Medulla oblongata (tissue), 1 donor: ENCODE measurements around the gene TMEM59L.

Experiments
- DNase-seq: peaks from one replicate; pipeline ENCODE4 v3.0.0-alpha.2; 2015; ENCODE audit errors: extremely low spot score

The TMEM59L gene

DNA sequence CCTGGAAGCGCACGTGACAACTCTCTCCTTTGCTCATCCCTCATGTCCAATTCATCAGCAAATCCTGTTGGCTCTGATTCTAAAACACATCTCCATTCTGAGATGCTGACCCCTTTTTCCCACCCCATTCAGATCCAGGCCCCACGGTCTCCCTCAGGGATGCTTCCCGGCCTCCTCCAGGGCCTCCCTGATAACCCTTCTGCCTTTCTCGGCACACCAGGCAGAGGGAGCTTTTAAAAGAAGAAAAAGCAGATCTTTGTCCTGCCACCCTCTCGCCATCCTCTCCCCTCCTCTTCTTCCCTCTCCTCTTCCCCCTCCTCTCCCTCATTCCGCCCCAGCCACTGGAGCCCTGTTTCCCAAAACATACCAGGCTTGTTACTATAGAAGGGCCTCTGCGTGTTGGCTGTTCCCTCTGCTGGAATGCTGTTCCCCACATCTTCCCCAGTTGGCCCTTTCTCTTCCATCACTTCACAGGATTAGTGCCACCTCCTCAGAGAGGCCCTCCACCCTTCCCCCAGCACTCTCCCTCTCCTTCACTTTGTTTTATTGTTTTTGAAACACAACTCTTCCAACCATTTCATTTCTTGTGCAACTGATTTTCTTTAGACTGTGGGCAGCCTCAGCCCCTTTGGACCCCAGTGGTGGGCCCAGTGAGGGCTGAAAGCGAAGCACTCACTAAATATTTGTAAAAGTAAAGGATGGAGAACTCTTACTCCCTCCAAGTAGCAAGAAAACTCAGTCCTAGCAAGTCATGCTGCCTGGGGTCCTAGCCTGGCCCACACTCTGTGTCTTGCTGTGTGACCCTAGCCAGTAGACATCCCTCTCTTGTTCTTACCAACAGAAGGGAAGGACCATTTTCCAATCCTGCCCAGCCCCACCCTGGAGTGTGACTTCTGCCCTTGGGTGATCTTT, 3.6 kb upstream of the TMEM59L start:
- DNase-seq = no peak

DNA sequence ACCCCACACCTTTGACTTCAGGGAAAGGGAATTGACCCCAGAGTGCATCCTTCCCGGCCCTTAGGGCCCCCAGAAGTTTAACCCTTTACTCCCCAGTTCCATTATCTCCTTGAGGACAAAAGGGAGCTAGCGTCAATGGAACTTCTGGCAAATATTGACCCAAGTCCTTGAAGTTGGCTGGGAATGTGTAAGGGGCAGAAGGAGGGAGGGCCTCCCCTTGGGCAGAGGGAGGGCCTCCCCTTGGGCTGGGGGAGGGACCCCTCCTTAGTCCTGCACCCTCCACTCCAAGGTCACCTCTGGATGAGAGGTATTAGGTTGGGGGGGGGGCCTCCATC, 3.0 kb upstream of the TMEM59L start:
- no peak for DNase-seq

DNA sequence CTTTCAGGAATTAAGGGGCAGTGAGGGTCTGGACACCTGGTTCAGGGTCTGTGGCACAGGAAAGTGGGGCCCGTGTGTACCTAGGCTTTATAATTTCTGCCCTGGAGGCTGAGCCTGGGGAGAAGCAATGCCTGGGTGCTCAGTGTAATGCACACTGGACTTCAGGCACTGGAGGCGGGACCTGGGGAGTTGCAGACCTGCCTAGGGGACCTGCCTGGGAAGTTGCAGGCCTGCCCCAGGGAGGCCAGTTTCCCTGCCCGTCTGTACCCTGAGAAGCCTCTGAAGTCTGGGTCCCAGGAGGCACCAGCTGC, 2.5 kb upstream of the TMEM59L start:
- DNase-seq = no peak

DNA sequence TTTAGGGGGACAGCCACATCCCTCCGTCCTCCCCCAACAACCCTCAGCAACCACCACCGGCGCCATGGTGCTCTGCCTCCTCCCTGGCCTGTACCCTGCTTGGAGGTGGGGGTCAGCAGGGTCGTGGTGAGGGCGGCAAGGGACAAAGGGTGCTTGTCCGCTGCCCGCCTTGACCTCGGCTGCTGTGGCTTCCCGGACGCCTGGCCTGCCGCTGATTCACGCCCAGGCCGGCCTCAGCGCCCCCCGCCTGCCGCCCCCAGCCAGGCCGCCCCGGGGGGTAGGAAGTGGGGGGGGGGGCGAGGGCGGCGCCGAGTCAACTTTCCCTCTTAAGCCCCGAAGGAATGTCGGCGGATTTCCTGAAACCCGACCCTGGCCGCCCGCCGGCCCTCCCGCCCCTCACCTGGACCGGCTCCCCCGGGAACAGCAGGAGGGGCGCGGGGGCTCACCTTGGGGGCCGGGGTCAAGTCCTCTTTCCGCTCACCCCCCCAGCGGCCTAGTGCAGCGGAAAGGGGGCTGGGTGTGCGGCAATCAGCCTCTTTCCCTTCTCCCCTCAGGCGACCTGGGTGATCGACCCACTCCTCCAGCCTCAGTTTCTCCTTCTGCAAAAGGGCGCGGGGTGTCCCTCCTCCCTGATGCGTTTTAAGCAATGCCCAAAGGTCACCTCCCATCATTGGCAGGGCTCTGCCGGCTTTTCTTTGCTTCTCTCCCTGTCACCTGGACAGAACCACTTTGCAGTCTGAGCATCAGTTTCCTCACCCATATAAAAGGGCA, 1.9 kb upstream of the TMEM59L start:
- DNase-seq = no peak

DNA sequence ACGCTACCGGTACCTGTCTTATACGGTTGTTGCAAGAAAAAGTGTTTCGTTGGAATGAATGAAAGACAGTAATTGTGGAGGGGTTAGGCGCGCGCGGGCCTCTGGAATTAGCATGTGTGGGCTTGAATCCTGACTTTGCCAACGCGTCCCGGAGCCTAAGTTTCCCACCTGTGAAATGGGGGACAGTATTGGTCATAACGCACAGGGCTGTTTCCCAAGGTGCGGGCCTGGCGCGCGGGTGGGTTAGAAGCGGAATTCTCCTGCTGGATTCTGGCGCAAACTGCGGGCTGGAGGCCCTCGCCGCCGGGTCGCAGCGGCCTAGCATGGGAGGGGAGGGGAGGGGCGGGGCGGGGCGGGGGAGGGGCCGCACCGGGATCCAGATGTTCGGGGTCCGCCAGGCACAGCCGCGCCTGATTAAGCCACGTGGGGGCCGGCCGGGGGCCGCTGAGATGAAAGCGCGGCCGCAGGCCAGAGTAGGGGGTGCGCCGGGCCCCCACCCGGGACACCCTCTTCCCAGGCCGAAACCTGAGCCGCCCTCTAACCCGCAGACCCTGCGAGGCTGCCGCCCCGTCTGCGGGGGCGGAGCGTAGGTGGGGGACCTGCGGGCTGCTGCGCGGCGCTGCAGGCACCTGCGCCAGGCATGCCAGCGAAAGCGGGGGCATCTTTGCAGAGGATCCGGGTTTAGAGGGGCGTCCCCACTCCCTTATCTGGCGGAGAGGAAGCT, 1.2 kb upstream of the TMEM59L start:
- DNase-seq = no peak

DNA sequence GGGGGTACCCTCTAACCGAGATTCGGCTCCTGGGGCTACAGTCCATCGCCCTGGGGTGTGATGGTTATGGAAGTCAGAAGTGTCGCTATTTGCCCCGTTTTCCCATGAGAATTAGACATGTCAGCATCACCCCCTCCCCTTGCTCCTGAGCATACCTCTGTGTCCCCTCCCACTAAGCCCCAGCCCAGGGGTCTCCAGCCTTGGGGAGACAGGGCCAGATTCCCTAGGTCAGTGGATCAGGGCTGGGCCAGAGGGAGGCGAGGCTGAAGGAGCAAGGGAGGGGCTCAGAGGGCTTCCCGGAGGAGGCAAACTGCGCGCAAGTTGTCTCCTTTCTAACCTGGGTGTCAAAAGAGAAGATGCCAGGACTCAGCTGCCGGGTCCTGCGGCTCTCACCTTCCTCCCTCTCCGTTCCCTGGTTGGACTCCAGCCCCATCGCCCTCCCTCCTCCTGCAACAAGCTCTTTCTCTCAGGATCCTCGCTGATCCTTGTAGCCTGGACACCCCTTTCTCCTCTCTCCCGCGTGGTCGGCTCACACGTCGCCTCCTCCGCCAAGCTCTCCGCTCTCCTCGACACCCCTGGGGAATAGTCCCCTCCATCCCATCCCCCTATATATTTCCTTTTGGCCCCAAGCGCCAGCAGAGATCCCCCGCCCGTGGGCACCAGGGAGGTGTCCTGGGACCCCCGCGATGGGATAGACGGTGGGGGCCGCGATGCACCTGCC, 459 bp upstream of the TMEM59L start:
- DNase-seq = no peak

DNA sequence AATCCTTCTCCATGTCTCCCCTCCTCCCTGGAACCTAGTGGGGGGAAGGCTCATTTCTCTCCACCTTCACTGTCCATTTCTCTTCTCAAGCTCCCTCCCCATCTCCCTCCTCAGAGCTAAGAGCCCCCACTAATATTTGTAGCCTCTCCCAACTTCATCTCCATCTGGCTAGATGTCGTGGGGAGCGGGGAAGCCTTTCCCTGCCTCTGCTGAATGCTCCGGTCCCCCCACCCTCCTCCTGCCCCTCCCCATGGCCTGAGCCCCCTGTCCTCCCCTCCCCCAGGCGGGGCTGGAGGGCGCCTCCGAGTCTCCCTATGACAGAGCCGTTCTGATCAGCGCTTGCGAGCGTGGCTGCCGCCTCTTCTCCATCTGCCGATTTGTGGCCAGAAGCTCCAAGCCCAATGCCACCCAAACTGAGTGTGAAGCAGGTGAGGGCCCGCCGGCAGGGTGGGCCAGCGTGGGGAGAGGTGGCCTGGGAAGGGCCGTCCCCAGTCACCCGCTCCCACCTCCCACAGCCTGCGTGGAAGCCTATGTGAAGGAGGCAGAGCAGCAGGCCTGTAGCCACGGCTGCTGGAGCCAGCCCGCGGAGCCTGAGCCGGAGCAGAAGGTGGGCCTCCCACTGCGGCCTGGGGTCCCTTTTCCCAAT, 1.0 kb downstream of the TMEM59L start:
- DNase-seq = no peak

DNA sequence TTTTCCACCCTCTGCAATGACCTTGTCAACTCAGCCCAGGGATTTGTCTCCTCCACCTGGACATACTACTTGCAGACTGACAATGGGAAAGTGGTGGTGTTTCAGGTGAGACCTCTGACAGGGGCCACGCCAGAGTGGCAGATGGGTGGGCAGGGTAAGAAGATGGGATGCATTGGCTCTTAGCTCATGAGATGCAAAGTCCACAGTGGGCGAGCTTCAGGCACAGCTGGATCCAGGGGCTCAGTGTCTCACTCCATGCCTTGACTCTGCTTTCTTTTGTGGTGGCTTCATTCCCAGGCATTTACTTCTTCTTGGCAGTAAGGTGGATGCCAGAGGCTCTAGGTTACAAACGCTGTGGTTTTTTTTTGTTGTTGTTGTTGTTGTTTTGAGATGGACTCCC, 3.4 kb downstream of the TMEM59L start:
- DNase-seq = no peak

DNA sequence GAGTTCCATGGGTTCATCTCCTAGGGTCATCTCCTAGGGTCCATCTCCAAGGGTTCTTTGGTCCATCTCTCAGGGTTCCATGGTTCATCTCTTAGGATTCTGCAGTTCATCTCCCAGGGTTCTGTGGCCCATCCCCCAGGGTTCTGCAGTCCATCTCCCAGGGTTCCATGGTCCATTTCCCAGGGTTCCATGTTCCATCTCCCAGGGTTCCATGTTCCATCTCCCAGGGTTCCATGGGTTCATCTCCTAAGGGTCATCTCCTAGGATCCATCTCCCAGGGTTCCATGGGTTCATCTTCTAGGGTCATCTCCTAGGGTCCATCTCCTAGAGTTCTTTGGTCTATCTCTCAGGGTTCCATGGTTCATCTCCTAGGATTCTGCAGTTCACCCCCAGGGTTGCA, 4.9 kb downstream of the TMEM59L start:
- DNase-seq = no peak

DNA sequence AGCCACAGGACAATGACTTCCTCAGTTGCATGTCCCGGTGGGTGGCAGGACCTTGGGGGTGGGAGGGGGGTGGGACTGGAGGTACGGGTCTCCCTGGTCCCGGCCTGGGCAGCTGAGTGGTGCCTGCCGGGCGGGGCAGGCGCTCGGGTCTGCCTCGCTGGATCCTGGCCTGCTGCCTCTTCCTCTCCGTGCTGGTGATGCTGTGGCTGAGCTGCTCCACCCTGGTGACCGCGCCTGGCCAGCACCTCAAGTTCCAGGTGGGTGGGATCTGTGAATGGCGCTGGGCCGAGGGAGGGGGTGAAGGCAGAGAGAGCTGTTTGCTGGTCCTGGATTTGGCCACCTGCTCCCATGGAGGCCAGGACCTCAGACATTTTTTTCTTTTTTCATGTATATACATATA, 5.6 kb downstream of the TMEM59L start:
- DNase-seq = no peak

DNA sequence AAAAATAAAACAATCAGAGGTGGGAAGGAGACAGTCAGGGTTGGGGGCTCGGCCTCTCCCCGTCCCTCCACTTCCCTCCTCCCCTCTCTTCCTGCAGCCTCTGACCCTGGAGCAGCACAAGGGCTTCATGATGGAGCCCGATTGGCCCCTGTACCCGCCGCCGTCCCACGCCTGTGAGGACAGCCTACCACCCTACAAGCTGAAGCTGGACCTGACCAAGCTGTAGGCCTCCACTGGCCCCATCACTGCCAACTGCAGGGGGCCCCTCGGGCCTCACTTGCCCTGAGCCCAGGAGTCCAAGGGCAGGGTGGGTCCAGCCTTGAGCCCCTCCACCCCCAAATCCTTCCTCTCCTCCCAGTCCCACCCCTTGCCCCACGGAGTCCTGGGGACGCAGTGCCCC, 7.6 kb downstream of the TMEM59L start:
- no peak for DNase-seq

DNA sequence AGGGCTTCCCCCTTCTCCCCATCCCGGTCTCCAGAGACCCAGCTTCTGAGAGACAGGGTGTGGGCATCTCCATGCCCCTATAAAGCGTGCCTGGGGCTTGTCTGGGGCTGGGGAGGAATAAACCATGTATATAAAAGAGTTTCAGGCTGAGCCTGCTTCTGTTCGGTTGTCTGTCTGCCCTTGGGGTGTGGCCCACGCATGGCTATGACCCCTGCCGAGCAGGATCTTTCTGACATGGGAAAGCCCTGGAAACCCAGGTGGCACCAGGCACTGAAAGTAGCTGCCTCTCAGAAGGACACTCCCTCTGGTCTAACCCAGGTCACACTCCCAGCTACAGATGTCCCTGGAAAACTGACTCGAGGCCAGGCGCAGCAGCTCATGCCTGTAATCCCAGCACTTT, 8.2 kb downstream of the TMEM59L start:
- no peak for DNase-seq

DNA sequence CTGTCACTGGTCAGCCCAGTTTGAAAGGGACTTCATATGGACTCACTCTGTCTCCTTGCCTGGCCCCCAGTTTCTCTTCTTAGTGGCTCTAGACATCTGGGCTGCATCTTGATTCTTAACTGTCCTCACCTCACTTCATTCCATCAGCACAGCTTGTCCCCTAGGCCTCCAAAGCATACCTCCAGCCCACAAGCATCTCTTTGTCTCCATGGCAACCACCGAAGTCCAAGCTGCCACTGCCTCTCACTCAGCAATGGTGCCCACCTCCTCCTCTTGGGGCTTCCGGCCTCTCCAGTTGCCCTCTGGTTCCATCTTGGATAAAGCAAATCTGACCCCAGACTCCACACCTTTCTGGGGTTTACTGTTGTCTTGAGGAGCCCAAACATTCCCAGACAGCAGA, 14.2 kb downstream of the TMEM59L start:
- no peak for DNase-seq

DNA sequence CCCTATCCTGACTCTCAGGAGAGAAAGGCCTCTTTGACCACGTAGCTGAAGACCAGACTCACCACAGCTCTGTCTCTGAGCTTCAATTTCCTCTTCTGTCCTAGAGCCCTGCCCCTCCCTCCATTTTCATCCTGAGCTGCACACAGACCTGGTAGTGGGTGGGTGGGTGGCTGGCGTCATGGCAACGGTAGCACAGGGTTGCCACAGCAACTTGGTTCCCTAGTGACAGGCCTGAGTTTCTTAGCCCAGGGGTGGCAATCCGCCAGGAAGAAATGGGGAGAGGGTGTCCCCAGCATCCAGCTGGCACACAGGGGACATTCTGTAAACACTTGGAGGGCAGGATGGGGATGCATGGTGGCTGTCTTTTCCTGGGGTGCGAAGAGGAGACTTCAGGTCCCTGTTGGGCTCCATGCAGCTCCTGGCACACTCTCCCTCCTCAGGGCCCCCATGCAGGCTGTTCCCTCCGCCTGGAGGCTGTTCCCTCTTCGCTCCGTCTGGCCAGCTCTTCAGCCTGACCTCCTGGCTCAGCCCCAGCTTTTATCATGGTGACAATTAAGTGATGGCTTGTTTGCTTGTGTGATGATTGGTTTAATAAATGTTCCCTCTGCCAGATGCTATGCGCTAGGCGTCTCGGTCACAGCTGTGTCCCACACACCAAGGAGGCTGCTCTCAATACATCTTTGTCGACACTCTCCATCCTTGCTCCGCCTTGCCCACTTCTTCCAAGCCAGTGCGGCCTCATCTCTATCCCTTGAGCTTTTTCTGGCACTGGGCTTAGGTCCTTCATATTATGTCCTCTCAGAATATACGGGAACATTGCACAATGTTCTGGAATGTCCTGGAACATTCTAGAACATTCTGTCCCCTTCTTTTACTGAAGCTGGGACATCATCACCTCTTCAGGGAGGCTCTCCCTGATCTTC, 16.8 kb downstream of the TMEM59L start:
- no peak for DNase-seq

DNA sequence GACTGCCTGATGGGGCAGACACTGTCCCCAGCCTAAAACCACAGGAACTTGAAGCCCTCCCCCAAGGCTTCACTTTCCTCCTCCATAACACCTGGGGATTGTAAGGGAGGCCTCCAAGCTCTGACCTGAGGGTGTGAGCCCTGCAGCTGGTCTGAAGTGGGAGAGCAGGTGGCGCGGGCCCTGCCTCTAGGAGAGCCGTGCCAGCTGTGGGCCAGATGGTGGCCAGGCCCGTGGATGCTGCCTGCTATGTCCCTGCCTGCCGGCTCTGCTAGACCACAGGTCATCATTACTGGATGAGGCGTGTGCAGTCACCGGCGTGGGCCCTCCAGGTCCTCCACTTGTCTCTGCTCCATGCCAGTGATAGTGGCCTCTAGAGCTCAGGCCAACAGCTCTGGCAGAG, 20.7 kb downstream of the TMEM59L start:
- DNase-seq = no peak

DNA sequence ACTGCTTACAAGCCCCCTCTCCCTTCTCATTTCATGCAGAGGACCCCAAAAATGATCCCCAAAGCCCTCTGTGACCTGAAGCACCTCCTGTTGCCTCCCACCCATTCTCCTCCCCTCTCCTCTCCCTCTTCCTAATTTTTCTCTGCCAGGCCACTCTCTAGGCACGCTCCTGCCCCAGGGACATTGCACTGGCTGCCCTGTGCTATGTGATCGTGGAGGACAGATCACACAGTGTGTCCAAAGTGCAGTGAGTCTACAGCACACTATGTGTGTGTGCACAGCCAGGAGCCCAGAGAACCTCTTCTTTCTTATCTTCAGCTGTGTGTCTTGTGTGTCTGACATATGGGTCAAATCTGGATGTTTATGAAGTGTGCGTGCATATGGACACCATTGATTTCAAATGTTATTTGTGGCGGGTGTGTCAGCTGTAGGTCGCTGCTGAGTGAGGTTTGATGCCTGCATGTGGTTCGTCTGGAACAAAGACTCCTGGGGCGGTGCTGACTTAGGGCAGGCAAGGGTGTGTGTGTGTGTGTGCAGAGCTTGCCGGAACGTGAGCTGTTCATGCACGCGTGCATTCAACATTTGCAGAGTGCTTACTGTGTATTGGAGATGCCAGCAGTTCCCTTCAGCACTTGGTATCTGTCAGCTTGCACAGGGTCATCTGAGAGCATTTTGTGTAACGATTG, 22.1 kb downstream of the TMEM59L start:
- no peak for DNase-seq

DNA sequence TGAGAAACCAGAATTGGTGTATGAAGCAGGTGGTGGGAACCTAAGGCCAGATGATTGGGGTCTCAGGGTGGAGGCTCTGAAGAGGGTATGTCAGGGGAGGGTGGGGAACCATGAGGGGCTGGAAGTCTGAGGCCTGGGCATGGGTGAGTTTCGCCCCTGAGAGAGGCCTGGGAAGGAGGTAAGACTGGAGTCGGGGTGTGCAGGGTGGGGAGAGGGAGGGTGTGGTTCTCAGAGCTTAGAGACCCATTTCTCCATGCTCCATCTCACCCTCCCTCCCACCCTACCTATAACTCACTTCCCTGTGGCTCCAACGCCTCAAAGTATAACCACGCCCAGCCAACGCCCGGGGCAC, 23.1 kb downstream of the TMEM59L start:
- DNase-seq = no peak

DNA sequence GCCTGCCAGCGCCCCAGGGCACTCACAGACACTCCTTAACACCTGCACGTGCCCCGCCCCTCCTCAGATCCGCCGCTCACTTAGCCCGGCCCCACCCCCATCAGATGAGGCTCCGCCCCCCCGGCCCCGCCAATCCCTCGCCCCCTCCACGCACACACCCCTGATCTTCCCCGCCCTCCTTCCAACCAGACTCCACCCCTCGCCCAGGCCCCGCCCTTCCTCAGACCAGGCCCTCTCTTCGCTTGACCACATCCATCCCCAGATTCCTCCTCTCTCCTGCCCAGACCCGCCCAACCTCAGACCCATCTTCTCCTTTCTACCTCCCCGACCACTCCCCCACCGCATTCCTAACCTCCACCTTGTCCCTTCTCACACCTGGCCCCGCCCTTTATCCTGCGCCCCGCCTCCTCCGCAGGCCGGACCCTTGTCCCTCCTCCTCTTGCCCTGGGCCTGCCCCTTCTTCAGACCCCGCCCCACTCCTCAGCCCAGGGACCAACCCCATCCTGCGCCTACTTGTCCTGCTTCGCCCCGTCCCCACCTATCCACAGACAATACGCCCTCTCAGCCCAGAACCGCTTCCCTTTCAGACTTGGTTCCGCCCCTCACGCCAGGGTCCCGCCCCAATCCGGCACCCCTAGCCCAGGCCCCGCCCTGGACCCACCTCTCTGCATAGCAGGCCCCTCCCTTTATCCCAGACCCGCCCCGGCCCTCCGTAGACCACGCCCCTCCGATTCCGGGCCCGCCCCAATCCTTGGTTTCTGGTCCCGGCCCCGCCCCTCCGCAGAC, 23.7 kb downstream of the TMEM59L start:
- peak; percentile 97 for DNase-seq

DNA sequence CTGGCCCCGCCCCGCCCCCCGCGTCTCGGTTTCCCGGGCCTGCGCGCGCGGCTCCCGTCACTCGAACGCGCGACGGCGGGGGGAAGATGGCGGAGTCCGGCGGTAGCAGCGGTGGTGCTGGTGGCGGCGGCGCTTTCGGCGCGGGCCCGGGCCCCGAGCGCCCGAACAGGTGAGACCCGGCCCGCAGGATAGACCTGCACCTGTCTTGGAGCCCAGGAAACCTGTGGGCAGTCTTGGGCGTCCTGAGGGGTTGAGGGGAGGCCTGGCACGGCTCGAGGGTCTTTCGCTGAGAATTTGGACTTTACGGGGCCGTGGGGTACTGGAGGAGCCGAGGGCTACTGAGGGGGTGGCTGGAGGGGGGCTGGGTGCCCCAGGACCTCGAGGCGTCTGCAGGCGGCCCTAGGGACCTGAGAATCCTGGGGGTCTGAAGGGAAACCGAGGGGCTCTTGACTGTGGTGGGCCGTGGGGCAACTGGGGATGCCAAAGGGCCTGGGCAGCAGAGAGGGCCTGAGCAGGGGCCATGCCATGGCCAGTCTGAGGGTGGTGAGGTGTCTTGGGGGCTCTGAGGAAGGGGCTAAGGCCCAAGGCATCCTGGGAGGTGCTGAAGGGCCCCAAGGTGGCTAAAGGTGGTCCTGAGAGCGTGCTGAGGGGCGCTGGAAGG, 24.4 kb downstream of the TMEM59L start, which contains the start of gene KLHL26:
TSS of gene KLHL26 (plus strand) at position 60 of the 661 bp plus-strand sequence. CDS start at position 87, 27 bp downstream.
- no peak for DNase-seq
